Ammon's horn (tissue), 1 donor: Measurements from ENCODE around the gene SLC47A1.
"Not testable (repeated sequence)": the region's sequence is repeated elsewhere in the genome, so short reads cannot be mapped to it uniquely, and the experiment has no call there.

ENCODE experiments used
- DNase-seq: peaks from one replicate; pipeline ENCODE4 v3.0.0-alpha.2; 2016; ENCODE audit warnings: low spot score

Gene SLC47A1, protein sequence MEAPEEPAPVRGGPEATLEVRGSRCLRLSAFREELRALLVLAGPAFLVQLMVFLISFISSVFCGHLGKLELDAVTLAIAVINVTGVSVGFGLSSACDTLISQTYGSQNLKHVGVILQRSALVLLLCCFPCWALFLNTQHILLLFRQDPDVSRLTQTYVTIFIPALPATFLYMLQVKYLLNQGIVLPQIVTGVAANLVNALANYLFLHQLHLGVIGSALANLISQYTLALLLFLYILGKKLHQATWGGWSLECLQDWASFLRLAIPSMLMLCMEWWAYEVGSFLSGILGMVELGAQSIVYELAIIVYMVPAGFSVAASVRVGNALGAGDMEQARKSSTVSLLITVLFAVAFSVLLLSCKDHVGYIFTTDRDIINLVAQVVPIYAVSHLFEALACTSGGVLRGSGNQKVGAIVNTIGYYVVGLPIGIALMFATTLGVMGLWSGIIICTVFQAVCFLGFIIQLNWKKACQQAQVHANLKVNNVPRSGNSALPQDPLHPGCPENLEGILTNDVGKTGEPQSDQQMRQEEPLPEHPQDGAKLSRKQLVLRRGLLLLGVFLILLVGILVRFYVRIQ

DNA sequence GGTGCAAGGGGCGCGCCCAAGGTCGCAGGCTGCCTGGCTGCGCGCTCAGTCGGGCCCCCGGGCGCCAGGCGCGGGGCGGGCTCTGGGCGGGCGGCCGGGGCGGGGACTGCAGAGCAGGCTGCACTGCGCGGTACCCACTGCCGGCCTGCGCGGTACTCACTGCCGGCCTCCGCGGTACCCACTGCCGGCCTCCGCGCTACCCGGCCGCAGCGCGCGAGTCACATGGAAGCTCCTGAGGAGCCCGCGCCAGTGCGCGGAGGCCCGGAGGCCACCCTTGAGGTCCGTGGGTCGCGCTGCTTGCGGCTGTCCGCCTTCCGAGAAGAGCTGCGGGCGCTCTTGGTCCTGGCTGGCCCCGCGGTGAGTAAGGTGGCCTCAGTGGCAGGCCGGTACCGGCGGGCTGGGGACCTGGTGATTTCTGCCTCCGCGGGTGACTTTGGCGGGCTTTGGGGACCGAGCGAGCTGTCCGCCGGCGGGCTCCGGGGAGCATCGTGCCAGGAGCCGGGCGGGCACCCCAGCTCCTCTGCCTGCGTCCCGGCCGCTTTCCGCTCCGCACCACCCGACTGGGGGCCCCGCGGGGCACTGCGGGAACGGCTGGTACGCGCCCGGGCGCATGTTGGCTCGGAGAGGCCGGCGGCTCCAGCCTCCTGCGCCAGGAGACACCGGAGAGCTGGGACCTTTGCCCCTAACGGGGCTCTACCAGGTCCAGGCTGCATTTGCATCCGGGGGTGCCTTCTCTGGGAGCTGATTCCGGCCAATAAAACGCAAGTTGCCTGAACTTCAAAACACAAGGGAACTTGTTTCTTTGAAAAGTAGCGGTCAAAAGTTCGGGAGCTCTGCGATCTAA is at the start of gene SLC47A1:
SLC47A1 (plus strand) TSS at position 137 of the 844 bp plus-strand sequence; CDS start at position 223, 86 bp downstream.
- DNase-seq, result peak; percentile 43

DNA sequence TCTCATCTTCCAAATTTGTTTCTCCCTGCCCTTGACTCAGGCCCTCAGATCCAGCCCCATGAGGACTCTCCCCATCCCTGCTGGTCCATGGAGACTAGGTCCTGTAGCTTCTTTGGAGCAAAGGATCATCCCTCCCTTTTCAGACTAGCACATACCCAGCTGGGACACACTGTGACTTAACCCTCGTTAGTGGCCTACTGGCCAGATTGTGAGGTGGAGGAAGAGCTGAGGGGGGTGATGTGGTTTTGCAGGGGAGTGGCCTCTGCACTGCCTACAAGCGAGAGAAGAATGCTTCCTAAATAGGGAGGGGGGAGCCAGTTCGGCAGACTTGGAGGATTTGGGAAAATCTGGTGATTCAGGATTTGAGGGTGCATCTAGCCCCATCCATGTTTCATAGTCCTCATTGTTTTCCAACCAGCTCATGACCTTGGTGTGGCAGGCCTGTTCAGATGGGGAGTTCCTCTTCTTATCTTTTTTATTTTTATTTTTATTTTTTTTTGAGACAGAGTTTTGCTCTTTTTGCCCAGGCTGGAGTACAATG is 47.8 kb upstream of the SLC47A1 start:
- DNase-seq, result no peak

DNA sequence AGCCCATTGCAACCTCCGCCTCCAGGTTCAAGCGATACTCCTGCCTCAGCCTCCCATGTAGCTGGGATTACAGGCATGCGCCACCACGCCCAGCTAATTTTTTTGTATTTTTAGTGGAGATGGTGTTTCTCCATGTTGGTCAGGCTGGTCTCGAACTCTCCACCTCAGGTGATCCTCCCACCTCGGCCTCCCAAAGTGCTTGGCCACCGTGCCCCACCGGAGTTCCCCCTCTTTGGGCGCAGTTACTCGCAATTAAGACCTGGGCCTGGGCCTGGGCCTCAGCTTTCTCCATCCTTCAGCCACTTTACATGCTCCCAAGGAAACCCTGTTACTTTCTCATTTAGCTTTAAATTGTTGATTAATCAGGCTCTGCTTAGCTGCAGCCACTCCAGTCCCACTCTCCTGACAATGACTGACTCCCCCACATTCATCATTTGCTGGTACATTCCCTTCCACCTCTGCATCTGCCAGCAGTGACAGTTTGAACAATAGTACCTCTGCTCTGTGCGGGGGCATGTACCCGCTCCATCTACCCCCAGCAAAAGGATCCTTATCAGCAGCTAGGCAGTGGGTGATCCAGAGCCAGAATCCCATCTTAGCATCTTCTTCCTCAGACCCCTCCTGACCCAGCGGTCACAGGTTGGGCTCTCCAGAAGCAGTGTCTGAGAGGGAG is 47.2 kb upstream of the SLC47A1 start:
- peak; percentile 60 for DNase-seq

DNA sequence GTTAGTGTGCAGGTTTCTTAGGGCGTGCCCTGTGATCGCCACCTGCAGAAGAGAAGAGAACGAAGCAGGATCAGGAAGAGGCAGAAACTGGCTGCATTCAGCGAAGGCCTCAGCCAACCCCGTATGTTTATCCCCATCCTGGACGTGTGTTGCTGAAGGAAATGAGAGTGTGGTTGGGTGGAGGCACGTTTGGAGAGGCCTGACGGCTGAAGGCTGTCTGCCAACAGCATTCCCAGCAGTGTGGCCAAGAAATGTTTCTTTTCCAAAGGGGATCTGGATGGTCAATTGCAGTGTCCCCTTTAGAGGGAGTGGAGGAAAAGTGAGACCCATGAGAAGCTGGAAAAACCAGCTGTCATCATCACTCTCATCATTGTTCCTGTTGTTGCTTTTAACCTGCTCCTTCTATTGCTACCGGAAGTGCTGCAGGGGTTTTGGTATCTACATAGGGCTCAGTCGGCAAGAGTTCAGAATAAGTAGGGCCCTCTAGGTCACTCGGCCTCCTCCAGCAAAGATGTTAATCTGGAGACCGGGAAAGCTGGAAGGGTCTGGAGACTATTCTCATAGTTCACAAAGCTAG is 46.5 kb upstream of the SLC47A1 start:
- no peak for DNase-seq

DNA sequence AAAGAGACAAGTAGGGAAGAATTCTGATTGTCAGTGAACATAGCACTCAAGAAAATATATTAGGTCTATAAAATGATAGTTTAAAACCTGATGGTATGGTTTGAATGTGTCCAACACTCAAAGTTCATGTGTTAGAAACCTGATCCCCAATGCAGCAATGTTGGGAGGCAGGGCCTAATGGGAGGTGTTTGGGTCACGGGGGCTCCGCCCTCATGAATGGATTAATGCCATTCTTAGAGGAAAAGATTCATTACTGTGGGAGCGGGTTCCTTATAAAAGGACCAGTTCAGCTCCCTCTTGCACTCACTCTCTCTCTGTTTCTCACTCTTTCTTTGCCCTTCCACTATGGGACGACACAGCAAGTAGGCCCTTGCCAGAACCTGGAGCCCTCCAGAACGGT is 41.5 kb upstream of the SLC47A1 start:
- no peak for DNase-seq

DNA sequence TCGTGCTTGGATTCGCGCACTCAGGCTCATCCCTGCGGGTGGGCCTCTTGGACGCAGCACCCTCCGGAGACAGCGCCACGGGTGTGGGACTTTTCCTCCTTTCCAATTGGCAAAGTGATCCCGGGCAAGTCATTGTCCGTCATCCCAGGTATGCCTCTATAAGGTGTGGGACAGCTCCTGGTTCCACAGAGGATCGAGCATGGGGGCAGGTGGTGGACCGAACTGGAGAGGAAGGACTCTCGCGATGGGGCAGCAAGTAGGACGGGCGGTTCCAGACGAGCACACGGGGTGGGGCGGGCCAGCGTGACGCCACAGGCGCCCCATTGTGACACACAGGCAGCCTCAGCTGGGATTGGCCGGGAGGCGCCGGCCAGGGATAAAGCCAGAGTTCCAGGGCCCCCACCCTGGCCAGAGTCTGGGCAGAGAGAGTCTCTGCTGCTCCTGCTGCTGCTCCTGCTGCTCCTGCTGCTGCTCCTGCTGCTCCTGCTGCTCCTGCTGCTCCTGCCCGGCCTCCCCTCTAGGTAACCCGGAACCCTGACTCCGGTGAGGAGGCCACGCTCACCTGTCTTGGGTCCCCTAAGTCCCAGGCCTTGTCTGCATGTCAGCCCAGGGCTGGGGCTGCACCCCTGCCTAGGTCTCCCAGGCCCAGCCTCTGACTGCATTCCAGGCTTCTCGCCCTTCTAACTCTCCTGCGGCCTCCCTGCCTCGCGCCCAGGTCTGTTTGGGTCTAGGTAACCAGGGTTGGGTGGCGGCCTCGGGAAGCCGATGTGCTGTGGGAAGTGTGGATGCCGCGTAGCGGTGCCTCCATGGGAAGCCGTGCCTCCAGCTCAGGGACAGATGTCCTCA is 38.5 kb upstream of the SLC47A1 start:
- no peak for DNase-seq

DNA sequence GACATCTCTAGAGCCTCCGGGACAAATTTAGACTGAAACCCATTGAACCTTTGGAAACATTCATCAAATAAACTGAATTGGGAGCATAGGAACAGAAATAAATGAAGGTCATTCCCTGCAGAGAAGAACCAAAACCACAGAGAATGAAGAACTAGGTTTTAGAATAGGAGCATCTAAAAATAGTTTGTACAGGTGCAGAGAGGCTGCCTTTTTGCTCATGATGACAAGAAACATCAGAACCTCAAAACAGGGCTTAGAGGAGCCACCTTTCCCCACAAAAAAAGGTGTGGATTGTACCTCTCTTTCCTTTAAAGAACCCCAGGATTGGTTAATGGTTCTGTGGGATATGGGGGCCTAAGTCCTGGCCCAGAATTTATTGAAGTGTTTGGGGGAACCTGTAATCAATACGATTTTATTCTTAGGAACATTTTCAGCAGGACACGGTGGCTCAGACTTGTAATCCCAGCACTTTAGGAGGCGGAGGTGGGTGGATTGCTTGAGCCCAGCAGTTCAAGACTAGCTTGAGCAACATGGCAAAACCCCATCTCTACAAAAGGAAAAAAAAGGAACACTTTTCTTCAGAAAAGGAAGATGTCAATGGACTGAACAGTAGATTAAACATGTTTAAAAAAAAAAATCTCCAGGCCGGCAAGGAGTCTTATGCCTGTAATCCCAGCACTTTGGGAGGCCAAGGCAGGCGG is 37.7 kb upstream of the SLC47A1 start:
- DNase-seq, result no peak

DNA sequence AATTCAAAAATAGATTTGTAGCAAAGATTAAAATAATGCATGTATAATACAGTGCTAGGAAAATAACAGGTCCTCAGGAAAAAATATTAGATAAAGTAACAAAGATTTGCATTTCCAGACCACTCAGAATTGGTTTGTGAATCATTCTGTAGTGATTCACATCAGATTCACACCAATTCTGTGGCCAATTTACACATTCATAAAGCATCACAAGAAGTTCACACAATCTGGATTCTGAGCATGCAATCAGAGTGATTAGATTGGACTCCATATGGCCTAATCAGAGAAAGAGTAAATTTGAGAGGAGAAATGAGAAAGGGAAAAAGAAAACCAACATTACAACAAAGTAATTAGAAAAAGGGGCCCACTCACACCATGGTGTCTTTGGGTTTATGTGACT is 36.0 kb upstream of the SLC47A1 start:
- no peak for DNase-seq

DNA sequence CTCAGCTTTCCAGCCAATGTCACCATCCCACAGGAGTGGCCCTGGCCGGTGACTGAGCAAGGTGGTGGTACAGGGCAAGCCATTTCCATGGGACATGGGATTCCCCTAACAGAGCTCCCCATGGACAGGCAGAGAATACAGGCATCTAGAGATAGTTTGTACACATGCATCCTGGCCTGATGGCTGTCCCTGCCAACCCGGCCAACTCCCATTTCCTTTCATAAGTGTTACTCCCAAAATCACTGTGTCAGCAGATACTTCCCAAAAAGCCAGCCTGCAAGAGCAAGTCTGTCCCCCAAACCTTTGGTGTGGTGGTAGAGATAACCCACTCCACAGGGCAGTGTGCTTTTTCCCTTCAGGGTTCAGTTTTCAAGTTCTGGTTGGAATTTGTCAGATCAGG is 32.4 kb upstream of the SLC47A1 start:
- DNase-seq, result no peak

DNA sequence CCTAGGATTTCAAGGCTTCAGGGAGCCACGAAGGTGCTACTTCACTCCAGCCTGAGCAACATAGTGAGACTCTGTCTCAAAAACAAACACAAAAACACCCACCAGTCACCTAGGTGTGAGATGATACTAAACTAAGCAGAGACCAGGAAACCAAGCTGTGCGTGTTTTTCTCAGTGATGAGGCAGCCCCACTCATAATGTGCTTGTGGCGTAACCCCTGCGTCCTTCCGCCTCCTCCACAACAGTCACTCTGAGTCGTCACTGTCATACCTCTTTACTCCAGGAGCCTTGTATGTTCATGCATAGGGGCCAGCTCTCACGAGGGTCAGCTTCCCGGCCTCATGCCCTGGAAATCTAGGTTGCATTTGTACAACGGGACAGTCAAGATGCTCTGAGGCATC is 31.1 kb upstream of the SLC47A1 start:
- no peak for DNase-seq

DNA sequence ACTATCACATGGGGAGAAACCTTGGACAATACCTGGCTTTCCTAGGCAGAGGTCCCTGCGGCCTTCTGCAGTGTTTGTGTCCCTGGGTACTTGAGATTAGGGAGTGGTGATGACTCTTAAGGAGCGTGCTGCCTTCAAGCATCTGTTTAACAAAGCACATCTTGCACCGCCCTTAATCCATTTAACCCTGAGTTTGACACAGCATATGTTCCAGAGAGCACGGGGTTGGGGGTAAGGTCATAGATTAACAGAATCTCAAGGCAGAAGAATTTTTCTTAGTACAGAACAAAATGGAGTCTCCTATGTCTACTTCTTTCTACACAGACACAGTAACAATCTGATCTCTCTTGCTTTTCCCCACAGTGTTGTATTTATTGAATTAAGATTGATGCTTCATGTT is 28.1 kb upstream of the SLC47A1 start:
- DNase-seq, result not testable (repeated sequence)

DNA sequence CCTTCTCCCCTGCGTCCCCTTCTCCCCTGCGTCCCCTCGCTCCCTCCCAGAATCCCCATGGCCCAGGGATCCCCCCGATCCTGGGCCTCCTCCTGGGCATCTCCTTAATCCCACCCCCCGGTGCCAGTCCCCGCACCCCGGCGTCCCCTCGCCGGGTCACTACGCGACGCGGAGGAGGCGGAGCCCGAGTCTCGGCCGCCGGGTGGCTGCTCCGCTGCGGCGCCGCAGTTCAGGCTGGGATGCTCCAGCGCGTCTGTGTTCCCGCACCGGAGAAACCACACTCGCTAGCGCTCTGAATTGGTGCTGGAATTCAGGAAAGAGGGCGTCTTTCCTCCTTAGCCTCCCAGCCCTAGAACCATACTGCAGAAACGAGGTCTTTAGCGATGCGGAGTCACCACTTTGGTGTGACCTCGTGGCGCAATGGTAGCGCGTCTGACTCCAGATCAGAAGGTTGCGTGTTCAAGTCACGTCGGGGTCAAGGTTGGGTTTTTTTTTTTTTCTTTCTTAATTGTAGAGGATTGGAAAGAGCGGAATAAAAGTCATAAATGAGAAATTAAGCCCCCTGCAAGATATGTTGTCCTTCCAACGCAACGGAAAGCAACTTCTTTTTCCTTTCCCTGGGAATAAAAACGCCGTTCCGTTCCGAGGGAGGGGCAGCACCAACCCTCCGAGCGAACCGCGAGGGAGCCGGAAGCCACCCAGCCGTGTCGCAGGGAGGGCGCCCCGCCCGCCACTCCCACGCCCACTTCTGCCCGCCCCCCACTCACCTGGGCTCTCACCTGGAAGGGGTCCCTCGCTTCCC is 25.7 kb upstream of the SLC47A1 start:
- peak; percentile 94 for DNase-seq

DNA sequence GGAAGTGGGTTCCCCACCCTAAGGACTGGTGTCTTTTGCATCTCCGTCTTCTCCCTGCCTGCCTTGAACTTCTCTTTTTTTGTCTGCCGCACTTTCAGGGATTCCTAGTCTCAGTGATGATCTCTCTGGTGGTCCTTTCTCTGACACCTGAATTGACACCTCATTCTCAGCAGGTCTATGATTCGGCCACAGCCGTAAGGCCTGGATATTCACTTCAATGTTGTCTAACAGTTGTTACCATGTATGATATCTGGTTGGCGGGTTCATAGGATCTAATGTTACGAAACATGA is 25.1 kb upstream of the SLC47A1 start:
- peak; percentile 15 for DNase-seq

DNA sequence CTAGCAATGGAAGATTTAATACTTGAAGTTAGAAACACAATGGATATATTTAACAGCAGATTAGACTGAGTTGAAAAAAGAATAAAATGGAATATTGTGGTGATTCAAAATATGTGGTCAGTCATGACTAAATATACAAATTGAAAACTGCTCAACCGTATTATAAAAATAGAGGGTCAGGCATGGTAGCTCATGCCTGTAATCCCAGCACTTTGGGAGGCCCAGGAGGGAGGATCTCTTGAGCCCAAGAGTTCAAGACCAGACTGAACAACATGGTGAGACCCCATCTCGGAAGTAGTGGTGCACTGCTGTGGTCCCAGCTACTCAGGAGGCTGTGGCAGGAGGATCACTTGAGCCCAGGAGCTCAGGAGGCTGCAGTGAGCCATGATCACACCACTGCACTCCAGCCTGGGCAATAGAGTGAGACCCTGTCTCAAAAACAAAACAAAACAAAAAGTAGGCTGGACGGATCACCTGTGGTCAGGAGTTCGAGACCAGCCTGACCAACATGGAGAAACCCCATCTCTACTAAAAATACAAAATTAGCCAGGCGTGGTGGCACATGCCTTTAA is 24.3 kb upstream of the SLC47A1 start:
- not testable (repeated sequence) for DNase-seq

DNA sequence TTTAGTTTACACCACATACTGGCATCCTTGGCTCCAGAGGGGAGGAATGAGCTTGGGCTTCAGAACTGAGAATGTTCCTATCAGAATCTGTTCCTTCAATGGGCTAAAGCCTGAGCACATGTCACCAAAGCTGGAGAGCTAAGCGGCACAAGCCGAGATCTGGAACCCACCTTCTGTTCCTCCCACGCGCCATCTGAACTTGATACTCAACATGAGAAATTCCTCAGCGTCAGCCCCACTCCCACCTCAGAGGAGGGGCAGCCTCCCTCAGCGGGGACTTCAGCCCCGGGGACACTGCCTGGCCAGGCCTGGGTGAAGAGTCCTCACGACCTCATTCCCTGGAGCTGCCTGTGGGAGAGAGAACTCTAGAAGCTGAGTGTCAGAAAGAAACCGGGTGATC is 22.8 kb upstream of the SLC47A1 start:
- DNase-seq, result peak; percentile 48

DNA sequence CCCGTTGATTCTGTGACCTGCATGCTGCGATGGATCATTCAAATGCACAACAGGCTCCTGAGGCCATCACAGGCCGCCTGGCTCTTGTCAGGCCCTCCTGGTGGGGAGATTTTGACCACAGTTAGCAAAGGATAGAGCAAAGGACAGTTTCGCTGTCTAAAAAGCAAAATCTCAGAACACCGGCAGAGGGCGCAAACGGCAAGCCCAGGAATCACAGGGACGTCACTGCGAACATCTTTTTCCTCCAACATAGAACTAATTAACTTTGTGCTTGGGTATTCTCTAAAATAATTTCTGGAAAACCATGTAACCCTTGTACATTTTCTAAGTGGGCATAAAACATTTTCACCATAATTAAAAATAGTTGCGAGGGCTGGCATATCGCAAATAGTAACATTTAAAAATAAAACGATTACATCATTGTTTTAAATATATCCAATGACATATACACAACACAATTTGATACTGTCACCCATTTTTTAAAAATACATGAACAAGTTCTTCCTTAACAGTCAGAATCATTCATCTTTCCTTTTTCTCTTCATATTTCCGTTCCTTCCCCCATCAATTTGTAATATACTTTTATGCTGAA is 19.7 kb upstream of the SLC47A1 start:
- DNase-seq, result peak; percentile 84

DNA sequence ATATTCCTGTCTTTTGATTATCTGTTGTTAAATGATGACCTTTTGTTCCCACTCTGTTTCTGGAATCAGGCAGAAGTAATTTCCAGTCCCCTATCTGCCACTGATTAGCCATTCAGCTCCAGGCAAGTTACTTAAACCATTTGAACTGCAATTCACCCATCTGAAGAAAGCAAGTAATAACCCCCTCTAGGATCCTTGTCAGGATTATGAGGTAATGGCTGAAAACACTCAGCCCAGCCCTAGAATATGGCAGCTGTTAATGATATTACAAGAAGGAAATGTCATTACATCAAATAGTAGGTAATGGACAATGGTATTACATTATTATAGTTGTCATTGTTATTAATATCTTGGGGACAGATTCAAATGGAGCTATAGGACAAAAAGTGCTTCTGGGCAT is 16.0 kb upstream of the SLC47A1 start:
- DNase-seq, result no peak
